Left lung (tissue), 10 donors: ENCODE measurements around the gene DYNC2I2. TPM values are rescaled to one million over a fixed set of nuclear protein-coding genes. Genes with fewer than 3 reads are reported as not detected.
A peak's percentile ranks its signal among the peaks of the same experiment; 100 is the strongest.

Source experiments
- ATAC-seq: fragments of 200-7000 bp; cut with Tn5 transposase; one replicate; pipeline ENCODE4 v1.9.1; 2020; ENCODE audit warnings: moderate library complexity
- DNase-seq, 4 donors: peaks; one replicate each; pipeline ENCODE4 v3.0.0-alpha.2; 2013 to 2020
- H3K27ac ChIP-seq, 2 donors: fragments of 200-600 bp; sonication (generic) in 1 of 2; one replicate each; pipeline versions ENCODE4 v1.5.0 to v1.8.0; 2020 to 2021
- H3K27me3 ChIP-seq, 2 donors: fragments of 200-600 bp; sonication (generic) in 1 of 2; one replicate each; pipeline versions ENCODE4 v1.5.0 to v1.8.0; 2020 to 2021
- H3K36me3 ChIP-seq, 2 donors: fragments of 200-600 bp; sonication (generic) in 1 of 2; one replicate each; pipeline versions ENCODE4 v1.5.0 to v1.8.0; 2020 to 2021
- H3K4me1 ChIP-seq, 2 donors: fragments of 200-600 bp; one replicate each; pipeline ENCODE4 v1.8.0; 2021
- H3K4me3 ChIP-seq, 2 donors: fragments of 200-600 bp; sonication (generic) in 1 of 2; one replicate each; pipeline versions ENCODE4 v1.5.0 to v1.8.0; 2020 to 2021; ENCODE audit warnings: mild to moderate bottlenecking in 1 of 2
- H3K9me3 ChIP-seq, 2 donors: fragments of 200-600 bp; sonication (generic) in 1 of 2; one replicate each; pipeline versions ENCODE4 v1.5.0 to v1.8.0; 2020 to 2021
- intact Hi-C, 2 donors: fragments of 100-400 bp; cut with DNase I; formaldehyde crosslinking; loops; one replicate each; pipeline versions ENCODE4 v1.11.2 to v1.14.2; 2022
- polyA plus RNA-seq, 6 donors: library from polyadenylated mRNA; unstranded; fragments of 120-200 nt; gene quantifications; one replicate each; pipeline ENCODE4 v1.2.1, GENCODE V29; 2013; ENCODE audit not compliant: insufficient read length in 6 of 6
- total RNA-seq, 2 donors: library from RNA; stranded (reverse); fragmentation: NEBNext Ultra II Directional; extraction: Animal tissue kit (Norgen Biotek cat#: 25700); gene quantifications; one replicate each; pipeline ENCODE4 v1.2.1, GENCODE V29; 2021
- TF ChIP-seq, protein P1 (sequence below), 2 donors: fragments of 200-600 bp; sonication (generic) in 1 of 2; IDR thresholded peaks; one replicate each; pipeline versions ENCODE4 v1.5.0 to v1.8.0; 2021; ENCODE audit warnings: antibody characterized with exemption in 2 of 2
- donor health status: DM: no; HTN: yes; CAD: no.
- donor health status: DM: no; HTN: no; CAD: no.

DYNC2I2 gene
- total and polyA plus RNA-seq, 8 donors = 45.2 to 55.4 (median 50.1) TPM

DNA sequence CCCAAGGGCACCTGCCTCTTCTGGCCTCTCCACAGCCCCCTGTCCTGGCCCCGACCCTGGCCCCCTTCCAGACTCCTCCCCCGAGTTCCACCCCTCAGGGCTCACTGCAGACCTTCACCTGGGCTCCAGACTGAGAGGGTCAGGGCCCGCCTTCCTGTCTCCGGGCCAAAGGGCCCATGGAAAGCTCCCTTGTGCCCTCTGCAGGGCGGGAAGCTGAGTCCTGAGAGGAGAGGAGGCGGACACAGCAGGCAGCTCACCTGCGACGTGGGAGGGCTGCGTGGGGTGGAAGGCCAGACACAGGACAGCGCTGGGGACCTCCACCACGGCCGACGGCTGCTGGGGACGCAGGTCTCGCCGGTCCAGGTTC, 20.6 kb downstream of the DYNC2I2 start:
- Histone ChIP-seq H3K4me3 (peak overlapping the region in 1 of 2 donors; percentile 26), H3K9me3 (no peaks in the 10 kb centered on the region), H3K36me3 (peaks cover 0 to 60% of the 10 kb centered on the region in 2 donors), H3K27me3 (no peaks in the 10 kb centered on the region), H3K4me1 (peaks cover 9 to 24% of the 10 kb centered on the region in 2 donors), H3K27ac (peak overlapping the region; percentile 89 to 92)
- DNase-seq = peak in 3 of 4 donors; percentile 56 to 89 (median 81)
- intact Hi-C loops = no loop called here
- TF ChIP-seq, protein P1, sequence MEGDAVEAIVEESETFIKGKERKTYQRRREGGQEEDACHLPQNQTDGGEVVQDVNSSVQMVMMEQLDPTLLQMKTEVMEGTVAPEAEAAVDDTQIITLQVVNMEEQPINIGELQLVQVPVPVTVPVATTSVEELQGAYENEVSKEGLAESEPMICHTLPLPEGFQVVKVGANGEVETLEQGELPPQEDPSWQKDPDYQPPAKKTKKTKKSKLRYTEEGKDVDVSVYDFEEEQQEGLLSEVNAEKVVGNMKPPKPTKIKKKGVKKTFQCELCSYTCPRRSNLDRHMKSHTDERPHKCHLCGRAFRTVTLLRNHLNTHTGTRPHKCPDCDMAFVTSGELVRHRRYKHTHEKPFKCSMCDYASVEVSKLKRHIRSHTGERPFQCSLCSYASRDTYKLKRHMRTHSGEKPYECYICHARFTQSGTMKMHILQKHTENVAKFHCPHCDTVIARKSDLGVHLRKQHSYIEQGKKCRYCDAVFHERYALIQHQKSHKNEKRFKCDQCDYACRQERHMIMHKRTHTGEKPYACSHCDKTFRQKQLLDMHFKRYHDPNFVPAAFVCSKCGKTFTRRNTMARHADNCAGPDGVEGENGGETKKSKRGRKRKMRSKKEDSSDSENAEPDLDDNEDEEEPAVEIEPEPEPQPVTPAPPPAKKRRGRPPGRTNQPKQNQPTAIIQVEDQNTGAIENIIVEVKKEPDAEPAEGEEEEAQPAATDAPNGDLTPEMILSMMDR (IDR thresholded peaks at IDR 0.05) = no peak
- peak; percentile 74 for ATAC-seq

DNA sequence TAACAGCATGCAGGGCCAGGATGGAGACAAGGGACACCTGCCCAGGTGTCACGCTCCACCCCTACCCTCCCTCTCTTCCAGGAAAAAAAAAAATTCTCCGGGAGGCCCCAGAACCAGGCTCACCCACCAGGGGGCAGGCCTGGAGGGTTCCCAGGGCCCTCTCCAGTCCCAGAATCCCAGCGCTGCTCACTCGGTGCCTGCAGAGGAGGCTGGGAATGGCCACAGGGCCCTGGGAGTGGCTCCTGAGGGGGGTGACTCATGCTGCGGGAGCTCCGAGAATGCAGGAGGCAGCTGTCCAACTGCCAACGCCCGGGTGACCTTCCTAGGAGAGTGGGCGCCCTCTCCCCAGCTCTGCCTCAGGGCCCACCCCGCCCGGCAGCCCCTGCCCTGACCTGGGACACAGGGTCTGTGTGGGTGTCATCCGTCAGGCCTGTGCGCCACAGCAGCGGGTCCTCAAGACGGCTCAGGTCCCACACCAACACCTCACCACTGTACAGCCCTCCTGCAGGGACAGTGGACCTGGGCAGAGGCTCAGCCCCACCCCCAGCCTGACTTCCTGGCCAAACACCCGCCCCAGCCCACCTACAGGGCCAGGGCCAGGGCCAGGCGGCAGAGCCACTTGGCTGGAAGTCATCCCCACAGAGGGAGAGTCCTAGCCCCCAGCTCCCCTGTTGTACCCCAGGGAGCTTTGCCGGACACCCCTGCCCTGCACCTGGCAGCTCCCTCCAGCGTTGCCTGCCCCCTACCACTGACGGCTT, 21.2 kb downstream of the DYNC2I2 start:
- peak; percentile 29 to 94 (median 88) for DNase-seq
- intact Hi-C loops = no loop called here
- H3K36me3 ChIP-seq = peaks cover 0 to 64% of the 10 kb centered on the region in 2 donors

DNA sequence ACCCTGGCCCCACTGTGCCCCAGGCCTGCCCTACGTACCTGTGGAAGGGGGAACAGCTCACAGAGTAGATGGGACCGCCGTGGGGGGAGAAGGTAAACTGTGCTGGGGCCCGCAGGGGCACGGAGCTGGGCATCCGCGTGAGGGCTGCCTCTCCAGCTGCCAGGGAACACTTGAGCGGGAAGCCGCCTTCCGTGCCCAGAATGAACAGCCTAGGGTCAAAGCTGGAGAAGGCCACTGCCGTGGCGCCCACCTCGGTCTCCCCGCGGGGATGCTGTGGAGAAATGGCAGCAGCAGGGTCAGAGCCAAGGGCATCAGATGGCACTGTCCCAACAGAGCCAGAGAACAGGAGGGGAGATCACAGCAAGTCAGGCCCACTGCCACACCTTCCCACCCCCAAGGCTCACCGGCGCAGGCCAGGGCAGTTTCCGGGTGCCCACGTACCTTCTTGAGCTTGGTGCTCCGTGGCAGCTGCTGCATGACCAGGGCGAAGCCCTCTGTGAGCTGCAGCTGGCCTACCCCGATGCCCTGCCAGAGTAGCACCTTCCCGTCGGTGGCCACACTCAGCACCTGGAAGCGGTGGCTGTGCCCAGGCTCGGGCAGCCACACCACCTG, 21.9 kb downstream of the DYNC2I2 start:
- Histone ChIP-seq H3K36me3 (peaks cover 0 to 64% of the 10 kb centered on the region in 2 donors), H3K4me1 (peaks cover 9 to 24% of the 10 kb centered on the region in 2 donors), H3K27me3 (no peaks in the 10 kb centered on the region), H3K4me3 (peak overlapping the region in 1 of 2 donors; percentile 26), H3K27ac (peak overlapping the region; percentile 89 to 92), H3K9me3 (no peaks in the 10 kb centered on the region)
- intact Hi-C loops = no loop called here
- DNase-seq (peak in 1 of 4 donors; percentile 81), ATAC-seq (peak; percentile 4)
- TF ChIP-seq, protein P1 (IDR thresholded peaks at IDR 0.05) = no peak

More for the DNA sequence above, 21.2 kb downstream of the DYNC2I2 start:
- peak; percentile 90 for ATAC-seq
- Histone ChIP-seq H3K27ac (peak overlapping the region; percentile 89 to 92), H3K4me3 (peak overlapping the region in 1 of 2 donors; percentile 26), H3K4me1 (peaks cover 9 to 24% of the 10 kb centered on the region in 2 donors), H3K27me3 (no peaks in the 10 kb centered on the region), H3K9me3 (no peaks in the 10 kb centered on the region)
- TF ChIP-seq, protein P1 (IDR thresholded peaks at IDR 0.05) = peak; percentile 57 to 59

DNA sequence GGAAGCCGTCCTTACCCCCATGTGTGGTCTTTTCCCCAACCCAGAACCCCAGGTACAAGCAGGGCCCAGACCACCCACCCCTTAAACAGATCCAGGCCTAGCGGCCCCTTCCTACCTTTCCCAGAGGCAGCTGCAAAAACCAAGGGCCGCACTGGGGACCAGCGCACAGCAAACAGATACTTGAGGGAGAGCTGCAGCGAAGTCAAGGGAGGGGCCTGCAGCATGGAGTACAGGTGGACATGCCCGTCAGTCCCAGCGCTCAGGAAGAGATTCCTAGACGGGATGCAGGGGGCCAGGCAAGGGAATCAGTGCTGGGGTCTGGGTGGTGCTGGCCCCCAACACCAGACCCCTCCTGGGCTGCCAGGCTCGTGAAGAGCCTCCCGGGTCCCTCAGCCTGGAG, 22.5 kb downstream of the DYNC2I2 start:
- no peak for ATAC-seq
- Histone ChIP-seq H3K4me3 (peak overlapping the region in 1 of 2 donors; percentile 26), H3K27me3 (no peaks in the 10 kb centered on the region), H3K9me3 (no peaks in the 10 kb centered on the region), H3K36me3 (peaks cover 0 to 64% of the 10 kb centered on the region in 2 donors), H3K27ac (peak overlapping the region; percentile 89 to 92), H3K4me1 (peaks cover 9 to 24% of the 10 kb centered on the region in 2 donors)
- TF ChIP-seq, protein P1 (IDR thresholded peaks at IDR 0.05) = no peak
- intact Hi-C loops = no loop called here
- peak in 1 of 4 donors; percentile 38 for DNase-seq

DNA sequence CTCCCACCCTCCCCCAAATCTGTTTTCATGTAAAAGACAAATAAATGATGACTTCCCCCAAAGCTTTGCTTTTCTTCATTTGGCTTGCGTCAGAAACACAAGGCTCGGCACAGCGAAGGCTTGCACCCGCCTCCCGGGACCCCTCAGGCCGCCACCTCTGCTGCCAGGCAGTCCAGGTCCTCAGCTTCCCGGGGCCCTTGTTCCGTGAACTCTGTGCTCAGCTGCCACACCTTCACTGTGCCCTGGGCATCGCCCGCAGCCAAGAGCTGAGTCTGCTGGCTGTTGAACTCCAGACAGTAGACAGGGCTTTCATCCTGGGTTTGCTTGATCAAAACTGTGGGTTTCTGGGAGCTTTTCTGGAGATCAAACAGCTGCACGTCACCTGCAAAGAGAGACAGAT, 23.0 kb downstream of the DYNC2I2 start:
- no peaks in the 10 kb centered on the region for H3K27me3 ChIP-seq
- H3K9me3 ChIP-seq = no peaks in the 10 kb centered on the region
- H3K4me1 ChIP-seq = peaks cover 9 to 24% of the 10 kb centered on the region in 2 donors
- DNase-seq = peak in 1 of 4 donors; percentile 71
- intact Hi-C loops = no loop called here
- no peak overlapping the region for H3K4me3 ChIP-seq
- no peak for ATAC-seq
- peaks cover 0 to 64% of the 10 kb centered on the region in 2 donors for H3K36me3 ChIP-seq
- peak overlapping the region in 1 of 2 donors; percentile 89 for H3K27ac ChIP-seq
- TF ChIP-seq, protein P1 (IDR thresholded peaks at IDR 0.05) = no peak
